ENCODE results near the gene ACTR8. TPM values are rescaled to one million over a fixed set of nuclear protein-coding genes. Genes with fewer than 3 reads are reported as not detected.
A peak's percentile ranks its signal among the peaks of the same experiment; 100 is the strongest.

ACTR8 gene
- total RNA-seq, 1 experiment from 2014 or later: 29.9 TPM

GRCh38 chr3:53849916-53850315, 32.0 kb downstream of the ACTR8 start (continued):
- TF ChIP-seq AFF4 (CRISPR knock-in tag; IDR thresholded peaks at IDR 0.05; ENCODE audit: borderline replicate concordance): no peak
- no peak for TF ChIP-seq ZNF396 (CRISPR knock-in tag; IDR thresholded peaks at IDR 0.05; ENCODE audit: borderline replicate concordance)
- TF ChIP-seq GRHL2 (CRISPR knock-in tag; IDR thresholded peaks at IDR 0.05; ENCODE audit: insufficient replicate concordance, severe bottlenecking): no peak
- TF ChIP-seq E2F5 (CRISPR knock-in tag; IDR thresholded peaks at IDR 0.05): no peak
- TF ChIP-seq TEAD1 (CRISPR knock-in tag; IDR thresholded peaks at IDR 0.05): no peak
- no peak for TF ChIP-seq GABPB1 (CRISPR knock-in tag; IDR thresholded peaks at IDR 0.05)
- TF ChIP-seq NFYB (CRISPR knock-in tag; conservative IDR thresholded peaks at IDR 0.05; ENCODE audit: low read depth): no peak
- no peak for TF ChIP-seq ZNF281 (CRISPR knock-in tag; IDR thresholded peaks at IDR 0.05)
- no peak for TF ChIP-seq ZNF671 (CRISPR knock-in tag; IDR thresholded peaks at IDR 0.05)
- no peak for TF ChIP-seq HMGA2 (CRISPR knock-in tag; IDR thresholded peaks at IDR 0.05)

- POLR2A ChIA-PET: interaction anchor here (0.7 kb wide), 1 partner anchor 183 kb away, joined by 3 read pairs; no protein-coding TSS in a partner anchor
- H3K27me3 Mint-ChIP-seq (ENCODE audit: low read depth): peaks cover 18% of the 10 kb centered on the region
- CTCF ChIA-PET: no interaction called here
- DNase-seq (ENCODE audit: low spot score) (no peak), ATAC-seq (no peak)
- no peak overlapping the region for H3K27ac Mint-ChIP-seq
- peak overlapping the region; percentile 74 for H3K4me3 Mint-ChIP-seq
- H3K4me1 Mint-ChIP-seq: peaks cover 40% of the 10 kb centered on the region
- H3K36me3 Mint-ChIP-seq: no peaks in the 10 kb centered on the region; the same call in 1 of the 2 replicates
- no peaks in the 10 kb centered on the region for H3K9me3 Mint-ChIP-seq
- no peak for TF ChIP-seq MAX (CRISPR knock-in tag; IDR thresholded peaks at IDR 0.05)
- no peak for TF ChIP-seq FOXK1 (CRISPR knock-in tag; IDR thresholded peaks at IDR 0.05)
- no peak for TF ChIP-seq FOXP1 (CRISPR knock-in tag; IDR thresholded peaks at IDR 0.05; ENCODE audit: borderline replicate concordance)
- no peak for TF ChIP-seq GRHL2 (CRISPR knock-in tag; IDR thresholded peaks at IDR 0.05; ENCODE audit: insufficient replicate concordance, severe bottlenecking)
- no peak for TF ChIP-seq ZNF425 (CRISPR knock-in tag; conservative IDR thresholded peaks at IDR 0.05)
- TF ChIP-seq TCF7 (CRISPR knock-in tag; IDR thresholded peaks at IDR 0.05; ENCODE audit: low read depth): no peak
- no peak for TF ChIP-seq ZMAT4 (CRISPR knock-in tag; IDR thresholded peaks at IDR 0.05)
- no peak for TF ChIP-seq CREM (CRISPR knock-in tag; IDR thresholded peaks at IDR 0.05)
- TF ChIP-seq CBFB (CRISPR knock-in tag; IDR thresholded peaks at IDR 0.05; ENCODE audit: low read depth): no peak
- TF ChIP-seq ZNF671 (CRISPR knock-in tag; IDR thresholded peaks at IDR 0.05): no peak
- no peak for TF ChIP-seq ZNF219 (CRISPR knock-in tag; IDR thresholded peaks at IDR 0.05; ENCODE audit: borderline replicate concordance)
- no peak for TF ChIP-seq RELA (CRISPR knock-in tag; IDR thresholded peaks at IDR 0.05; ENCODE audit: borderline replicate concordance)
- no peak for TF ChIP-seq AFF4 (CRISPR knock-in tag; IDR thresholded peaks at IDR 0.05; ENCODE audit: borderline replicate concordance)
- TF ChIP-seq USF2 (CRISPR knock-in tag; IDR thresholded peaks at IDR 0.05): no peak
These were observed 35.1 kb downstream of the ACTR8 start for GRCh38 chr3:53846851-53847155.

Measured in WTC11 (cell line).